HS-27A (cell line): ENCODE data around the gene SHROOM4.

Source experiments
- DNase-seq: peaks from one replicate; pipeline ENCODE4 v3.0.0-alpha.2; 2012; ENCODE audit warnings: low read depth, missing footprints

SHROOM4 gene

GRCh38 chrX:50813843-50814661, at the start of gene SHROOM4:
SHROOM4 (minus strand) TSS chrX:50814194; CDS start chrX:50814018, 176 bp downstream.
- no peak for DNase-seq

GRCh38 chrX:50863471-50863870, 49.5 kb upstream of the SHROOM4 start:
- DNase-seq: no peak

GRCh38 chrX:50860518-50860917, 46.5 kb upstream of the SHROOM4 start:
- no peak for DNase-seq

- no peak for DNase-seq
Observed at GRCh38 chrX:50858548-50858947, 44.6 kb upstream of the SHROOM4 start.

- DNase-seq: no peak
Observed at GRCh38 chrX:50853399-50853798, 39.4 kb upstream of the SHROOM4 start.

- no peak for DNase-seq
Observed at GRCh38 chrX:50852524-50852923, 38.5 kb upstream of the SHROOM4 start.

GRCh38 chrX:50842221-50842620, 28.2 kb upstream of the SHROOM4 start:
- DNase-seq: no peak

- no peak for DNase-seq
Observed at GRCh38 chrX:50839730-50840129, 25.7 kb upstream of the SHROOM4 start.

- no peak for DNase-seq
Observed at GRCh38 chrX:50838820-50839600, 25.0 kb upstream of the SHROOM4 start.

- DNase-seq: no peak
Observed at GRCh38 chrX:50827996-50828395, 14.0 kb upstream of the SHROOM4 start.

GRCh38 chrX:50825825-50826224, 11.8 kb upstream of the SHROOM4 start:
- no peak for DNase-seq

GRCh38 chrX:50818986-50819385, 5.0 kb upstream of the SHROOM4 start:
- no peak for DNase-seq

GRCh38 chrX:50815120-50815519, 1.1 kb upstream of the SHROOM4 start:
- no peak for DNase-seq

- DNase-seq: no peak
Observed at GRCh38 chrX:50814701-50815100, 707 bp upstream of the SHROOM4 start.

- DNase-seq: no peak
Observed at GRCh38 chrX:50812995-50813842, 775 bp downstream of the SHROOM4 start.

- no peak for DNase-seq
Observed at GRCh38 chrX:50805276-50805675, 8.7 kb downstream of the SHROOM4 start.

GRCh38 chrX:50801135-50801534, 12.9 kb downstream of the SHROOM4 start:
- DNase-seq: no peak

GRCh38 chrX:50799531-50799961, 14.4 kb downstream of the SHROOM4 start:
- no peak for DNase-seq

GRCh38 chrX:50798783-50799182, 15.2 kb downstream of the SHROOM4 start:
- DNase-seq: no peak

GRCh38 chrX:50787099-50787498, 26.9 kb downstream of the SHROOM4 start:
- no peak for DNase-seq

- no peak for DNase-seq
Observed at GRCh38 chrX:50780144-50780543, 33.9 kb downstream of the SHROOM4 start.

GRCh38 chrX:50779694-50780093, 34.3 kb downstream of the SHROOM4 start:
- no peak for DNase-seq
